Measurements from ENCODE around the gene PLG. TPM values are rescaled to one million over a fixed set of nuclear protein-coding genes. Genes with fewer than 3 reads are reported as not detected.
"Not testable (repeated sequence)": the region's sequence is repeated elsewhere in the genome, so short reads cannot be mapped to it uniquely, and the experiment has no call there.

PLG gene
- total RNA-seq, 1 experiment from 2014 or later, result not detected

DNA sequence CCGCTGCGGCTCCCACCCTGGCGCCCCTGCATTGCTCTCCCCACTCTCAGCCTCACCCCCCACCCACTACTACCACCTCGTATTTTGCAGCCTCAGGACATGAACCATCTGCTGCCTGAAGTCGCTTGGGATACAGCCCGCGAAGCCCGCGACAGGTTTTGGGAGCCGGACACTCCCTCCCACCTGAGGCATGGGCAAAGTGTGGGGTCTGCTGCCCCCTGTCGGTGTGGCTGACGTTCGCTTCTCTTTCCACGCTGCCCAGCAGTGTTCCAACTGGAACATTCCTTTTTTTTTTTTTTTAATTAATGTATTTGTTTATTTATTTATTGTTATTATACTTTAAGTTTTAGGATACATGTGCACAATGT is 22.7 kb upstream of the PLG start:
- no peak overlapping the region for H3K4me3 ChIP-seq (ENCODE audit: low read depth, low read length, poor library complexity, severe bottlenecking)
- ChIA-PET POLR2A (ENCODE audit: low non-redundant PET) (no interaction called here), CTCF (no interaction called here)
- H3K27ac ChIP-seq (ENCODE audit: low read depth, low read length, poor library complexity, severe bottlenecking), result no peak overlapping the region
- no TSS peak for BruUV-seq (replicated peaks)
- no peaks in the 10 kb centered on the region for H3K4me1 ChIP-seq (ENCODE audit: insufficient read depth, low read length, poor library complexity, severe bottlenecking)
- no peaks in the 10 kb centered on the region for H3K9me3 ChIP-seq (ENCODE audit: low read depth, low read length, poor library complexity, severe bottlenecking)
- intact Hi-C loops (cut with micrococcal nuclease; ENCODE audit: unreplicated experiment), result no loop called here
- H3K36me3 ChIP-seq (ENCODE audit: insufficient read depth, low read length, poor library complexity, severe bottlenecking), result no peaks in the 10 kb centered on the region
- no peaks in the 10 kb centered on the region for H3K27me3 ChIP-seq (replicated peaks; ENCODE audit: insufficient read depth, low read depth, low read length, poor library complexity)
- TF ChIP-seq, protein P1, sequence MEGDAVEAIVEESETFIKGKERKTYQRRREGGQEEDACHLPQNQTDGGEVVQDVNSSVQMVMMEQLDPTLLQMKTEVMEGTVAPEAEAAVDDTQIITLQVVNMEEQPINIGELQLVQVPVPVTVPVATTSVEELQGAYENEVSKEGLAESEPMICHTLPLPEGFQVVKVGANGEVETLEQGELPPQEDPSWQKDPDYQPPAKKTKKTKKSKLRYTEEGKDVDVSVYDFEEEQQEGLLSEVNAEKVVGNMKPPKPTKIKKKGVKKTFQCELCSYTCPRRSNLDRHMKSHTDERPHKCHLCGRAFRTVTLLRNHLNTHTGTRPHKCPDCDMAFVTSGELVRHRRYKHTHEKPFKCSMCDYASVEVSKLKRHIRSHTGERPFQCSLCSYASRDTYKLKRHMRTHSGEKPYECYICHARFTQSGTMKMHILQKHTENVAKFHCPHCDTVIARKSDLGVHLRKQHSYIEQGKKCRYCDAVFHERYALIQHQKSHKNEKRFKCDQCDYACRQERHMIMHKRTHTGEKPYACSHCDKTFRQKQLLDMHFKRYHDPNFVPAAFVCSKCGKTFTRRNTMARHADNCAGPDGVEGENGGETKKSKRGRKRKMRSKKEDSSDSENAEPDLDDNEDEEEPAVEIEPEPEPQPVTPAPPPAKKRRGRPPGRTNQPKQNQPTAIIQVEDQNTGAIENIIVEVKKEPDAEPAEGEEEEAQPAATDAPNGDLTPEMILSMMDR (conservative IDR thresholded peaks at IDR 0.05; ENCODE audit: low read depth, low read length), result peak; percentile 41; the same call in 1 of the 2 replicates
- TF ChIP-seq EZH2 (IDR thresholded peaks at IDR 0.05; ENCODE audit: borderline replicate concordance, low read depth, low read length, poor library complexity, severe bottlenecking), result no peak
- peak; percentile 5 for DNase-seq (ENCODE audit: low spot score)

DNA sequence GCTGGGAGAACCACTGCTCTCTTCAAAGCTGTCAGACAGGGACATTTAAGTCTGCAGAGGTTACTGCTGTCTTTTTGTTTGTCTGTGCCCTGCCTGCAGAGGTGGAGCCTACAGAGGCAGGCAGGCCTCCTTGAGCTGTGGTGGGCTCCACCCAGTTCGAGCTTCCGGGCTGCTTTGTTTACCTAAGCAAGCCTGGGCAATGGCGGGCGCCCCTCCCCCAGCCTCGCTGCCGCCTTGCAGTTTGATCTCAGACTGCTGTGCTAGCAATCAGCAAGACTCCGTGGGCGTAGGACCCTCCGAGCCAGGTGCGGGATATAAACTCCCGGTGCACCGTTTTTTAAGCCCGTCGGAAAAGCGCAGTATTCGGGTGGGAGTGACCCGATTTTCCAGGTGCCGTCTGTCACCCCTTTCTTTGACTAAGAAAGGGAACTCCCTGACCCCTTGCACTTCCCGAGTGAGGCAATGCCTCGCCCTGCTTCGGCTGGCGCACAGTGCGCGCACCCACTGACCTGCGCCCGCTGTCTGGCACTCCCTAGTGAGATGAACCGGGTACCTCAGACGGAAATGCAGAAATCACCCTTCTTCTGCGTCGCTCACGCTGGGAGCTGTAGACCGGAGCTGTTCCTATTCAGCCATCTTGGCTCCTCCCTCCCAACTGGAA is 16.8 kb upstream of the PLG start:
- CTCF ChIA-PET; POLR2A ChIA-PET (ENCODE audit: low non-redundant PET); H3K27me3 ChIP-seq (replicated peaks; ENCODE audit: insufficient read depth, low read depth, low read length, poor library complexity); BruUV-seq (replicated peaks); DNase-seq (ENCODE audit: low spot score); H3K36me3 ChIP-seq (ENCODE audit: insufficient read depth, low read length, poor library complexity, severe bottlenecking); intact Hi-C loops (cut with micrococcal nuclease; ENCODE audit: unreplicated experiment); H3K9me3 ChIP-seq (ENCODE audit: low read depth, low read length, poor library complexity, severe bottlenecking); H3K27ac ChIP-seq (ENCODE audit: low read depth, low read length, poor library complexity, severe bottlenecking); H3K4me3 ChIP-seq (ENCODE audit: low read depth, low read length, poor library complexity, severe bottlenecking); H3K4me1 ChIP-seq (ENCODE audit: insufficient read depth, low read length, poor library complexity, severe bottlenecking): not testable (repeated sequence)

DNA sequence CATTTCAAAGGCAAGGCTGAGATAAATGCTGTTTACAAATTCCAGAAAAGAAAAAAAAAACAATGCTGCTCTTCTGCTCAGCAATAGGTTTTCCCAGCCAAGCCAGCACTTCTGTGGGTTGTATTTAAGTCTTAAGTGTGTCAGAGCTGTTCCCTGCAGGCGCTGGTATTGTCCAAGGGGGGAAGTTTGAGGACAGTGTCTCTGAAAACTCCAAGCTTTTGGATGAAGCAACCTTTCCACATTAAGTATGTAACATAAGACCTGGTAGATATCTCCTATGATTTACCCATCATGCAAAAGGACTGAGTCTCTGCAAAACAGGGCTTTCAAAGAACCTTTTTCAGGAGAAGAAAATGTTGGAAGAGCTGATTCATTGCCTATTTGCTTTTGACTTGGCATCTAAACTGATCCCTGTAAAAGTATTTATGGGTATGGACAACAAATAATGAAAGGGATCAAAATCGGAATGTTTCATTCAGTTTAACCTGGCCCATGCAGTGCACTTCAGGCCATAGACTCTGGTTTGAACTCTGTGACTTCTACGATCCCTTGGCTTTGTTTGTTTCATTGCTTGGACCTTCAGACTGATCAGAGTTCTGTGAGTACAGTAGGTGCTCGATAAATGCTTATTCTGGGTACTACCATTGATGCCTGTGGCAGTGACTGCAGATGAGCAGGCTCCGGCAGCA is 16.1 kb upstream of the PLG start:
- no peaks in the 10 kb centered on the region for H3K27me3 ChIP-seq (replicated peaks; ENCODE audit: insufficient read depth, low read depth, low read length, poor library complexity)
- H3K27ac ChIP-seq (ENCODE audit: low read depth, low read length, poor library complexity, severe bottlenecking), result no peak overlapping the region
- POLR2A ChIA-PET (ENCODE audit: low non-redundant PET), result no interaction called here
- no peak for DNase-seq (ENCODE audit: low spot score)
- H3K4me3 ChIP-seq (ENCODE audit: low read depth, low read length, poor library complexity, severe bottlenecking), result no peak overlapping the region
- BruUV-seq (replicated peaks), result no TSS peak
- CTCF ChIA-PET, result no interaction called here
- H3K4me1 ChIP-seq (ENCODE audit: insufficient read depth, low read length, poor library complexity, severe bottlenecking), result no peaks in the 10 kb centered on the region
- TF ChIP-seq, protein P1 (conservative IDR thresholded peaks at IDR 0.05; ENCODE audit: low read depth, low read length), result no peak
- no peak for TF ChIP-seq EZH2 (IDR thresholded peaks at IDR 0.05; ENCODE audit: borderline replicate concordance, low read depth, low read length, poor library complexity, severe bottlenecking)
- H3K36me3 ChIP-seq (ENCODE audit: insufficient read depth, low read length, poor library complexity, severe bottlenecking), result no peaks in the 10 kb centered on the region
- no peaks in the 10 kb centered on the region for H3K9me3 ChIP-seq (ENCODE audit: low read depth, low read length, poor library complexity, severe bottlenecking)
- intact Hi-C loops (cut with micrococcal nuclease; ENCODE audit: unreplicated experiment), result no loop called here

DNA sequence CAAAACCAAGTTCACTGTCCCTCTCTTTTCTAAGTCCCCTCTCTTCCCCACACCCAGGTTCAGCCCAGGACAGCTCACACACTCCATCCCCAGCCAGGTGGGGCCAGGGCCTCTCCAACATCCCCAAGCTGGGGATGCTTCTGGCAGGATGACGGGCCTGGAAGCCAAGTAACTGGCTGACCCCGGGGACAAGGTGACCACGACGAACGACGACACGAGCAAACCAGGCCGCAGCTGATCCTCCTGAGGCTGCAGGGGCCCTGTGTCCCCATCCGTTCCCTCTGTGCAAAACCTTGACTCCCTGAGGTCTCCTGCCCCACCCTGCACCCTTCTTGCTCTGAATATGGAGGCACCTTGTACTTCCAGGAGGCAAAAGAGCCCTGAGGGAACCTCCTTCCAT is 11.6 kb upstream of the PLG start:
- DNase-seq (ENCODE audit: low spot score), result no peak
- Histone ChIP-seq H3K27me3 (replicated peaks; ENCODE audit: insufficient read depth, low read depth, low read length, poor library complexity) (no peaks in the 10 kb centered on the region), H3K36me3 (ENCODE audit: insufficient read depth, low read length, poor library complexity, severe bottlenecking) (no peaks in the 10 kb centered on the region), H3K4me3 (ENCODE audit: low read depth, low read length, poor library complexity, severe bottlenecking) (no peak overlapping the region), H3K27ac (ENCODE audit: low read depth, low read length, poor library complexity, severe bottlenecking) (no peak overlapping the region), H3K4me1 (ENCODE audit: insufficient read depth, low read length, poor library complexity, severe bottlenecking) (no peaks in the 10 kb centered on the region), H3K9me3 (ENCODE audit: low read depth, low read length, poor library complexity, severe bottlenecking) (no peaks in the 10 kb centered on the region)
- ChIA-PET CTCF (no interaction called here), POLR2A (ENCODE audit: low non-redundant PET) (no interaction called here)
- TF ChIP-seq, protein P1 (conservative IDR thresholded peaks at IDR 0.05; ENCODE audit: low read depth, low read length), result no peak
- no peak for TF ChIP-seq EZH2 (IDR thresholded peaks at IDR 0.05; ENCODE audit: borderline replicate concordance, low read depth, low read length, poor library complexity, severe bottlenecking)
- no TSS peak for BruUV-seq (replicated peaks)
- intact Hi-C loops (cut with micrococcal nuclease; ENCODE audit: unreplicated experiment), result no loop called here
